Measurements from ENCODE around the gene ALG1. TPM values are rescaled to one million over a fixed set of nuclear protein-coding genes. Genes with fewer than 3 reads are reported as not detected.

The ALG1 gene
- total and polyA plus RNA-seq, 2 of the 13 experiments (the other 11 are each of a cell fraction or from before 2014, with no cell fraction given), result 43.3 to 75.6 TPM

DNA sequence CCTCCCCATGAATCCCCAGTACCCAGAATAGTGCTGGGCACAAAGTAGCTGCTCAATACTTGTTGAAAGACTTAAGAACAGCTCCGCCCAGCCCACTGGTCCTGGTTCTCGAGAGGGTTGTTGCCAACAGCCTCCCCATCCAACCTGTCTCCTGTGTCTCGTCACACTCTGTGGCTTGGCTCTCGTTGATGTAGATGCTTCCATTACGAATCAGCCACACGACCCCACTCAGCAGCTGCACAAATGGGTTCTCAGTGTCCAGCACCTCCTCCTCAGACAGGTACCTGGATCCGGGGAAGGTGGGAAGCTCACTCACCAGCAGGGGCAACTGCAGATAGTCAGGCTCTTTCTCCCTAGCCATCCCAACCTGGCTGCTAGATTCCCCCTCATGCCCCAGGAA is 40.0 kb upstream of the ALG1 start (continued):
- TF ChIP-seq, protein P1, sequence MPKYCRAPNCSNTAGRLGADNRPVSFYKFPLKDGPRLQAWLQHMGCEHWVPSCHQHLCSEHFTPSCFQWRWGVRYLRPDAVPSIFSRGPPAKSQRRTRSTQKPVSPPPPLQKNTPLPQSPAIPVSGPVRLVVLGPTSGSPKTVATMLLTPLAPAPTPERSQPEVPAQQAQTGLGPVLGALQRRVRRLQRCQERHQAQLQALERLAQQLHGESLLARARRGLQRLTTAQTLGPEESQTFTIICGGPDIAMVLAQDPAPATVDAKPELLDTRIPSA (CRISPR knock-in tag; IDR thresholded peaks at IDR 0.05; ENCODE audit: borderline replicate concordance), result no peak
- TF ChIP-seq ZNF350 (CRISPR knock-in tag; IDR thresholded peaks at IDR 0.05; ENCODE audit: borderline replicate concordance, low read depth) (no peak), MEIS2 (CRISPR knock-in tag; IDR thresholded peaks at IDR 0.05) (no peak), CENPX (CRISPR knock-in tag; IDR thresholded peaks at IDR 0.05) (no peak), TOPORS (CRISPR knock-in tag; IDR thresholded peaks at IDR 0.05) (no peak), NRL (CRISPR knock-in tag; IDR thresholded peaks at IDR 0.05; ENCODE audit: borderline replicate concordance) (no peak), SPEN (CRISPR knock-in tag; IDR thresholded peaks at IDR 0.05; ENCODE audit: low read depth) (no peak), ZMYM4 (CRISPR knock-in tag; IDR thresholded peaks at IDR 0.05) (no peak)
- TF ChIP-seq, protein P2, sequence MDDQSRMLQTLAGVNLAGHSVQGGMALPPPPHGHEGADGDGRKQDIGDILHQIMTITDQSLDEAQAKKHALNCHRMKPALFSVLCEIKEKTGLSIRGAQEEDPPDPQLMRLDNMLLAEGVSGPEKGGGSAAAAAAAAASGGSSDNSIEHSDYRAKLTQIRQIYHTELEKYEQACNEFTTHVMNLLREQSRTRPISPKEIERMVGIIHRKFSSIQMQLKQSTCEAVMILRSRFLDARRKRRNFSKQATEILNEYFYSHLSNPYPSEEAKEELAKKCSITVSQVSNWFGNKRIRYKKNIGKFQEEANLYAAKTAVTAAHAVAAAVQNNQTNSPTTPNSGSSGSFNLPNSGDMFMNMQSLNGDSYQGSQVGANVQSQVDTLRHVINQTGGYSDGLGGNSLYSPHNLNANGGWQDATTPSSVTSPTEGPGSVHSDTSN (CRISPR knock-in tag; IDR thresholded peaks at IDR 0.05; ENCODE audit: borderline replicate concordance), result no peak
- TF ChIP-seq, protein P3, sequence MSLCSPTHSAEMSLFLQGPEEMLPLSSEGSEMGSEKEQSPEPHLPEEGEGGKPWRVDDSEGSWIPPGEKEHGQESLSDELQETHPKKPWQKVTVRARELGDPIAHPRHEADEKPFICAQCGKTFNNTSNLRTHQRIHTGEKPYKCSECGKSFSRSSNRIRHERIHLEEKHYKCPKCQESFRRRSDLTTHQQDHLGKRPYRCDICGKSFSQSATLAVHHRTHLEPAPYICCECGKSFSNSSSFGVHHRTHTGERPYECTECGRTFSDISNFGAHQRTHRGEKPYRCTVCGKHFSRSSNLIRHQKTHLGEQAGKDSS (CRISPR knock-in tag; IDR thresholded peaks at IDR 0.05; ENCODE audit: borderline replicate concordance, low read depth), result no peak

DNA sequence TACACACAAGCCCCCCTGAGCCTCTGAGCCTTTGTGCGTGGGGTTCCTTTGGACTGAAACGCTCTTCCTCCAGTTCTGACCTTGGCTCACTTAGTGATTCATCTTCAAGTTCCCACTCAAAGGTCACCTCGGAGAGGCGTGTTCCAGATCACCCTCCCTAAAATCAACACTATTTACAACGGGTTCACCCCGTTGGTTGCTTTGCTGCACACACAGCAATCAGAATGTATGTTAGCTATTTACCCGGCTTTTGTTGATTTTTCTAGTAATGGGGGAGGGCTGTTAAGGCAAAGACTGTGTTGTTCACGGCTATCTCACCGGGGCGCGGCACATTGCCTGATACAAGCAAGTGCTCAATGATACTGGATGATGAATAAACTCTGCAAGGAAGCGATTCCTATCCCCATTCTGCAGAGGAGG is 38.9 kb upstream of the ALG1 start:
- intact Hi-C loops (cut with micrococcal nuclease; ENCODE audit: unreplicated experiment), result no loop called here
- BruUV-seq (replicated peaks), result TSS peak; percentile 58
- DNase-seq (ENCODE audit: low spot score), result peak; percentile 77
- TF ChIP-seq ZNF615 (CRISPR knock-in tag; IDR thresholded peaks at IDR 0.05; ENCODE audit: borderline replicate concordance) (no peak), RCOR2 (CRISPR knock-in tag; IDR thresholded peaks at IDR 0.05) (peak; percentile 60; the same call in 1 of the 2 replicates), NR2F1 (CRISPR knock-in tag; IDR thresholded peaks at IDR 0.05) (peak in 1 of 2 experiments; percentile 71; a peak in 2 of 4 replicates)
- TF ChIP-seq, protein P4, sequence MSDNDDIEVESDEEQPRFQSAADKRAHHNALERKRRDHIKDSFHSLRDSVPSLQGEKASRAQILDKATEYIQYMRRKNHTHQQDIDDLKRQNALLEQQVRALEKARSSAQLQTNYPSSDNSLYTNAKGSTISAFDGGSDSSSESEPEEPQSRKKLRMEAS (IDR thresholded peaks at IDR 0.05), result no peak; the same call in 1 of the 2 replicates
- TF ChIP-seq, protein P5, sequence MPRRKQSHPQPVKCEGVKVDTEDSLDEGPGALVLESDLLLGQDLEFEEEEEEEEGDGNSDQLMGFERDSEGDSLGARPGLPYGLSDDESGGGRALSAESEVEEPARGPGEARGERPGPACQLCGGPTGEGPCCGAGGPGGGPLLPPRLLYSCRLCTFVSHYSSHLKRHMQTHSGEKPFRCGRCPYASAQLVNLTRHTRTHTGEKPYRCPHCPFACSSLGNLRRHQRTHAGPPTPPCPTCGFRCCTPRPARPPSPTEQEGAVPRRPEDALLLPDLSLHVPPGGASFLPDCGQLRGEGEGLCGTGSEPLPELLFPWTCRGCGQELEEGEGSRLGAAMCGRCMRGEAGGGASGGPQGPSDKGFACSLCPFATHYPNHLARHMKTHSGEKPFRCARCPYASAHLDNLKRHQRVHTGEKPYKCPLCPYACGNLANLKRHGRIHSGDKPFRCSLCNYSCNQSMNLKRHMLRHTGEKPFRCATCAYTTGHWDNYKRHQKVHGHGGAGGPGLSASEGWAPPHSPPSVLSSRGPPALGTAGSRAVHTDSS (CRISPR knock-in tag; conservative IDR thresholded peaks at IDR 0.05), result no peak
- TF ChIP-seq, protein P6, sequence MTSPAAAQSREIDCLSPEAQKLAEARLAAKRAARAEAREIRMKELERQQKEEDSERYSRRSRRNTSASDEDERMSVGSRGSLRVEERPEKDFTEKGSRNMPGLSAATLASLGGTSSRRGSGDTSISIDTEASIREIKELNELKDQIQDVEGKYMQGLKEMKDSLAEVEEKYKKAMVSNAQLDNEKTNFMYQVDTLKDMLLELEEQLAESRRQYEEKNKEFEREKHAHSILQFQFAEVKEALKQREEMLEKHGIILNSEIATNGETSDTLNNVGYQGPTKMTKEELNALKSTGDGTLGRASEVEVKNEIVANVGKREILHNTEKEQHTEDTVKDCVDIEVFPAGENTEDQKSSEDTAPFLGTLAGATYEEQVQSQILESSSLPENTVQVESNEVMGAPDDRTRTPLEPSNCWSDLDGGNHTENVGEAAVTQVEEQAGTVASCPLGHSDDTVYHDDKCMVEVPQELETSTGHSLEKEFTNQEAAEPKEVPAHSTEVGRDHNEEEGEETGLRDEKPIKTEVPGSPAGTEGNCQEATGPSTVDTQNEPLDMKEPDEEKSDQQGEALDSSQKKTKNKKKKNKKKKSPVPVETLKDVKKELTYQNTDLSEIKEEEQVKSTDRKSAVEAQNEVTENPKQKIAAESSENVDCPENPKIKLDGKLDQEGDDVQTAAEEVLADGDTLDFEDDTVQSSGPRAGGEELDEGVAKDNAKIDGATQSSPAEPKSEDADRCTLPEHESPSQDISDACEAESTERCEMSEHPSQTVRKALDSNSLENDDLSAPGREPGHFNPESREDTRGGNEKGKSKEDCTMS (CRISPR knock-in tag; conservative IDR thresholded peaks at IDR 0.05), result no peak

More for the DNA sequence above, 38.9 kb upstream of the ALG1 start:
- H3K4me3 ChIP-seq (replicated peaks in 1 of 3; ENCODE audit: insufficient read depth in 1 of 3, low read depth in 2 of 3, low read length in 3 of 3), result peak overlapping the region; percentile 77 to 91 (median 78)
- H3K9ac ChIP-seq (ENCODE audit: insufficient read depth, low read depth, low read length), result peak overlapping the region; percentile 94
- peak; percentile 40 for FAIRE-seq
- H3K4me2 ChIP-seq (ENCODE audit: low read depth, low read length), result peak overlapping the region; percentile 94
- ChIA-PET CTCF (ENCODE audit: low intra/inter-chr PET ratio, low total read pairs) (no interaction called here), POLR2A (interaction anchor here (0.6 to 4.4 kb wide), 8 partner anchors 39 to 298 kb away, joined by 3 to 27 read pairs (median 7); partner anchors contain the start of genes ALG1, EEF2KMT and SEC14L5)
- peaks cover 51% of the 10 kb centered on the region for H3K4me1 ChIP-seq (ENCODE audit: insufficient read depth, low read length)
- peaks cover 14% of the 10 kb centered on the region for H3K79me2 ChIP-seq (ENCODE audit: insufficient read depth, low read length)
- H3K27ac ChIP-seq (ENCODE audit: extremely low read length, insufficient read depth, low read length), result peak overlapping the region; percentile 98
- H3K36me3 ChIP-seq (replicated peaks in 1 of 2; ENCODE audit: control insufficient read depth in 1 of 2, insufficient read depth in 2 of 2, low read length in 2 of 2), result peaks cover 17 to 31% of the 10 kb centered on the region in 2 experiments; a peak in 4 of 5 replicates
- no peaks in the 10 kb centered on the region for H4K20me1 ChIP-seq (ENCODE audit: insufficient read depth, low read length)
- in situ Hi-C loops (cut with HindIII; ENCODE audit: extremely low pct_ligation_motif_present, low pct_unique_long_range_greater_than_20kb), result no loop called here
- peak; percentile 6 for ATAC-seq
- no peaks in the 10 kb centered on the region for H3K9me3 ChIP-seq (ENCODE audit: low read length)
- WGBS (ENCODE audit: low lambda C conversion rate), result 5% methylated on average over 12 of the region's 12 CpGs
- no peaks in the 10 kb centered on the region; a peak in 1 of 5 replicates for H3K27me3 ChIP-seq (ENCODE audit: control insufficient read depth in 1 of 2, insufficient read depth in 2 of 2, low read length in 2 of 2)
- no peak overlapping the region for H2AFZ ChIP-seq (ENCODE audit: low read length)
